K562 (cell line): Measurements from ENCODE around the gene ASPDH. TPM values are rescaled to one million over a fixed set of nuclear protein-coding genes. Genes with fewer than 3 reads are reported as not detected.

Experiments
- BDP1 ChIP-seq: IDR thresholded peaks from 3 replicates; pipeline ENCODE4 v1.6.1; 2011; ENCODE audit not compliant: insufficient read length, insufficient read depth
- CGGBP1 ChIP-seq: fragments of 250-450 bp; sonication (Bioruptor Pico); IDR thresholded peaks from 2 replicates; pipeline ENCODE4 v1.9.0; 2021; ENCODE audit warnings: mild to moderate bottlenecking
- CXXC5 ChIP-seq: fragments of 250-450 bp; sonication (Bioruptor Pico); IDR thresholded peaks from 2 replicates; pipeline ENCODE4 v1.8.0; 2022; ENCODE audit warnings: inconsistent platforms, mild to moderate bottlenecking, moderate library complexity
- GABPB1 ChIP-seq: sonication (generic); formaldehyde crosslinking; IDR thresholded peaks from 2 replicates; pipeline ENCODE4 v1.8.0; 2022; ENCODE audit warnings: mild to moderate bottlenecking, missing genetic modification reagents
- GATAD2A ChIP-seq: fragments of 450-650 bp; IDR thresholded peaks from 2 replicates; pipeline ENCODE4 v1.6.1; 2017
- HBP1 ChIP-seq: fragments of 450-650 bp; formaldehyde crosslinking; IDR thresholded peaks from 2 replicates; pipeline ENCODE4 v1.4.0; 2022; ENCODE audit warnings: missing genetic modification characterization
- JUNB ChIP-seq: fragments of 450-650 bp; formaldehyde crosslinking; conservative IDR thresholded peaks from 2 replicates; pipeline ENCODE4 v1.4.0; 2020; ENCODE audit warnings: mild to moderate bottlenecking
- KDM4B ChIP-seq, 2 experiments: fragments of 450-650 bp in 1 of 2; sonication (generic) in 1 of 2; IDR thresholded peaks; 2 replicates each; pipeline ENCODE4 v1.6.1; 2016 to 2017; ENCODE audit warnings: borderline replicate concordance in 2 of 2, antibody characterized with exemption in 1 of 2, low read depth in 1 of 2, mild to moderate bottlenecking in 1 of 2
- MAZ ChIP-seq, 2 experiments: fragments of 450-650 bp in 1 of 2; sonication (generic) in 1 of 2; formaldehyde crosslinking; IDR thresholded peaks in 1 of 2; conservative IDR thresholded peaks in 1 of 2; 2 replicates each; pipeline versions ENCODE4 v1.4.0 to v1.5.0; 2020; ENCODE audit warnings: mild to moderate bottlenecking in 1 of 2, missing genetic modification reagents in 1 of 2
- RB1 ChIP-seq: fragments of 450-650 bp; IDR thresholded peaks from 2 replicates; pipeline ENCODE4 v1.6.1; 2017; ENCODE audit warnings: low read depth, mild to moderate bottlenecking
- RBM22 ChIP-seq: fragments of 200-400 bp; formaldehyde crosslinking; IDR thresholded peaks from 2 replicates; pipeline ENCODE4 v1.6.1; 2018; ENCODE audit warnings: low read length, low read depth; ENCODE audit not compliant: poor library complexity, severe bottlenecking
- SMAD1 ChIP-seq: fragments of 150-350 bp; IDR thresholded peaks from 2 replicates; pipeline ENCODE4 v1.6.1; 2014; ENCODE audit warnings: low read length, low read depth; ENCODE audit not compliant: partially characterized antibody
- SREBF1 ChIP-seq: fragments of 150-350 bp; IDR thresholded peaks from 2 replicates; pipeline ENCODE4 v1.6.1; 2014; ENCODE audit warnings: antibody characterized with exemption, low read depth, low read length, borderline replicate concordance
- TSHZ1 ChIP-seq: fragments of 250-450 bp; sonication (Bioruptor Pico); IDR thresholded peaks from 2 replicates; pipeline ENCODE4 v1.4.0; 2020; ENCODE audit warnings: mild to moderate bottlenecking, moderate library complexity
- ZBTB49 ChIP-seq: sonication (generic); formaldehyde crosslinking; IDR thresholded peaks from 2 replicates; pipeline ENCODE4 v1.8.0; 2022; ENCODE audit warnings: missing genetic modification reagents, mild to moderate bottlenecking, borderline replicate concordance
- polyA plus RNA-seq, 8 experiments: library from polyadenylated mRNA; depleted of rRNA in 4 of 8; stranded (reverse) in 5 of 8; unstranded in 3 of 8; fragments of >200 nt; fragmentation: Nextera tagmentation in 2 of 8; fragmentation: Illumina TruSeq in 1 of 8; extraction: Ambion mirVana in 2 of 8; extraction: Trizol in 1 of 8; gene quantifications; 2 replicates each; pipeline versions ENCODE4 v1.2.1 to v1.2.3, GENCODE V29; 2011 to 2014; ENCODE audit warnings: inconsistent platforms in 1 of 8, missing spikeins in 1 of 8
- total RNA-seq, 7 experiments: library from RNA; depleted of rRNA in 6 of 7; stranded (reverse); fragments of >200 nt in 6 of 7; fragmentation: Illumina TruSeq in 2 of 7; extraction: Trizol in 2 of 7; gene quantifications; 2 replicates each; pipeline versions ENCODE4 v1.2.1 to v1.2.3, GENCODE V29; 2011 to 2021; ENCODE audit warnings: low replicate concordance in 1 of 7
- TF ChIP-seq, protein P1 (sequence below): fragments of 250-450 bp; sonication (Bioruptor Pico); IDR thresholded peaks from 2 replicates; pipeline ENCODE4 v1.5.0; 2021; ENCODE audit warnings: mild to moderate bottlenecking, borderline replicate concordance

ASPDH gene
- total and polyA plus RNA-seq, 9 of the 15 experiments (the other 6 are each of a cell fraction or from before 2014, with no cell fraction given) = not detected

DNA sequence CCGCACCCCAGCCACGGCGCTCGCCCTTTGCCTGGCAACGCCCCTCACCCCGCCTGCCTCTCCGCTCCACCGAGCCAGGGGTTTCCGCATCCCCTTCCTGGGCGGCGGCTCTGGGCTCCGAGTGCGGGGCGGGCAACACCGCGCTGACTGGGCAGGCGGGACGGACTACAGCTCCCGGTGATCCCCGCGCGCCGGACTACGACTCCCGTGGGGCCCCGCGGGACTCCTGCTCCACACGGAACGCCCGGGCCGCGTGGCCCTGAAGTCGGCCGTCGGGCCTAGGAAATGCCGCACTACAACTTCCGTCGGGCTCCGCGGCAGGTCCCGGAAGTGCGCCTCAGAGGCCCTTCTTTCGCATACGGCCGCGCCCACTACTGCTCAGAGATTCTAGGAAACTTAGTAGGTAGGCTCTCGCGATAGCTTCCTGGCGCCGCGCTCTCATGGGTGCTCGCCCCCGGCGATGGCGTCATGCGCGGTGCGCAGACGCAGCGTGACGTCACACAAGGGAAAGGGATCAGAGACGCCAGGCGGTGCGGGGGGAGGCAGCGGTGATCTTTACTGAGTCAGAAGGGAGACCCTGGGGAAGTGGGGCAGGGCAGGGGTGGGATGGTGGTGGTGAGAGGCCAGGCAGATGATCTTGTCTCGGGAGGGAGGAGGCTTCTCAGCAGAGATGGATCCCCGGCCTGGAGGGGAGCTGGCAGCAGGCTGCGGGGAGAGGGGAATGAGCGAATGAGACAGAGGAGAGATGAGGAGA, 2.5 kb downstream of the ASPDH start, which contains the start of gene JOSD2 (continued):
- TF ChIP-seq, protein P1, sequence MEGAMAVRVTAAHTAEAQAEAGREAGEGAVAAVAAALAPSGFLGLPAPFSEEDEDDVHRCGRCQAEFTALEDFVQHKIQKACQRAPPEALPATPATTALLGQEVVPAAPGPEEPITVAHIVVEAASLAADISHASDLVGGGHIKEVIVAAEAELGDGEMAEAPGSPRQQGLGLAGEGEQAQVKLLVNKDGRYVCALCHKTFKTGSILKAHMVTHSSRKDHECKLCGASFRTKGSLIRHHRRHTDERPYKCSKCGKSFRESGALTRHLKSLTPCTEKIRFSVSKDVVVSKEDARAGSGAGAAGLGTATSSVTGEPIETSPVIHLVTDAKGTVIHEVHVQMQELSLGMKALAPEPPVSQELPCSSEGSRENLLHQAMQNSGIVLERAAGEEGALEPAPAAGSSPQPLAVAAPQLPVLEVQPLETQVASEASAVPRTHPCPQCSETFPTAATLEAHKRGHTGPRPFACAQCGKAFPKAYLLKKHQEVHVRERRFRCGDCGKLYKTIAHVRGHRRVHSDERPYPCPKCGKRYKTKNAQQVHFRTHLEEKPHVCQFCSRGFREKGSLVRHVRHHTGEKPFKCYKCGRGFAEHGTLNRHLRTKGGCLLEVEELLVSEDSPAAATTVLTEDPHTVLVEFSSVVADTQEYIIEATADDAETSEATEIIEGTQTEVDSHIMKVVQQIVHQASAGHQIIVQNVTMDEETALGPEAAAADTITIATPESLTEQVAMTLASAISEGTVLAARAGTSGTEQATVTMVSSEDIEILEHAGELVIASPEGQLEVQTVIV = no peak
- TF ChIP-seq GATAD2A = peak; percentile 53; the same call in 1 of the 2 replicates
- TF ChIP-seq RBM22 = peak; percentile 44
- peak; percentile 81; the same call in 1 of the 2 replicates for TF ChIP-seq CGGBP1 (CRISPR knock-in tag)
- TF ChIP-seq SMAD1 = peak; percentile 60
- no peak for TF ChIP-seq BDP1
- no peak for TF ChIP-seq TSHZ1 (CRISPR knock-in tag)
- TF ChIP-seq ZBTB49 (CRISPR knock-in tag) = no peak
- TF ChIP-seq JUNB (CRISPR knock-in tag) = peak; percentile 66; the same call in 1 of the 2 replicates
- peak; percentile 49; the same call in 1 of the 2 replicates for TF ChIP-seq SREBF1
- TF ChIP-seq GABPB1 (CRISPR knock-in tag) = peak; percentile 99
- TF ChIP-seq KDM4B (IDR thresholded peaks at IDR 0.05; ENCODE audit: borderline replicate concordance in 2 of 2, low read depth in 1 of 2) = peak in 1 of 2 experiments; percentile 61; a peak in 1 of 4 replicates
- TF ChIP-seq HBP1 (CRISPR knock-in tag) = peak; percentile 85
- peak; percentile 99 for TF ChIP-seq CXXC5 (CRISPR knock-in tag)
- TF ChIP-seq RB1 = peak; percentile 71; the same call in 1 of the 2 replicates
- TF ChIP-seq MAZ (CRISPR knock-in tag; conservative IDR thresholded peaks at IDR 0.05 in 1 of 2, IDR thresholded peaks at IDR 0.05 in 1 of 2) = peak; percentile 98 to 99
